Activated T-helper 17 cell treated with anti-CD3 and anti-CD28 coated beads, Interleukin-2, amount 50 U/mL, for 72 hours (primary cell): Measurements from ENCODE around the gene INTS6. TPM values are rescaled to one million over a fixed set of nuclear protein-coding genes. Genes with fewer than 3 reads are reported as not detected.

Experiments
- ATAC-seq: fragments of 150-1000 bp; cut with Tn5 transposase; replicated peaks from 2 replicates; pipeline ENCODE4 v1.10.0; 2021; ENCODE audit warnings: mild to moderate bottlenecking, moderate library complexity
- H3K27ac Mint-ChIP-seq: one replicate; pipeline ENCODE4 v1.8.0; 2022; ENCODE audit warnings: mixed read lengths
- H3K27me3 Mint-ChIP-seq: one replicate; pipeline ENCODE4 v1.8.0; 2022; ENCODE audit warnings: mixed read lengths
- H3K36me3 Mint-ChIP-seq: one replicate; pipeline ENCODE4 v1.8.0; 2022; ENCODE audit warnings: low read depth, mild to moderate bottlenecking, mixed read lengths
- H3K4me1 Mint-ChIP-seq: one replicate; pipeline ENCODE4 v1.8.0; 2022; ENCODE audit warnings: mixed read lengths
- H3K4me3 Mint-ChIP-seq: one replicate; pipeline ENCODE4 v1.8.0; 2022; ENCODE audit warnings: mild to moderate bottlenecking, mixed read lengths
- H3K9me3 Mint-ChIP-seq: one replicate; pipeline ENCODE4 v1.8.0; 2022; ENCODE audit warnings: mixed read lengths
- total RNA-seq, 2 donors: library from RNA; stranded (reverse); gene quantifications; one replicate each; pipeline ENCODE4 v1.2.3, GENCODE V29; 2022

The INTS6 gene, protein sequence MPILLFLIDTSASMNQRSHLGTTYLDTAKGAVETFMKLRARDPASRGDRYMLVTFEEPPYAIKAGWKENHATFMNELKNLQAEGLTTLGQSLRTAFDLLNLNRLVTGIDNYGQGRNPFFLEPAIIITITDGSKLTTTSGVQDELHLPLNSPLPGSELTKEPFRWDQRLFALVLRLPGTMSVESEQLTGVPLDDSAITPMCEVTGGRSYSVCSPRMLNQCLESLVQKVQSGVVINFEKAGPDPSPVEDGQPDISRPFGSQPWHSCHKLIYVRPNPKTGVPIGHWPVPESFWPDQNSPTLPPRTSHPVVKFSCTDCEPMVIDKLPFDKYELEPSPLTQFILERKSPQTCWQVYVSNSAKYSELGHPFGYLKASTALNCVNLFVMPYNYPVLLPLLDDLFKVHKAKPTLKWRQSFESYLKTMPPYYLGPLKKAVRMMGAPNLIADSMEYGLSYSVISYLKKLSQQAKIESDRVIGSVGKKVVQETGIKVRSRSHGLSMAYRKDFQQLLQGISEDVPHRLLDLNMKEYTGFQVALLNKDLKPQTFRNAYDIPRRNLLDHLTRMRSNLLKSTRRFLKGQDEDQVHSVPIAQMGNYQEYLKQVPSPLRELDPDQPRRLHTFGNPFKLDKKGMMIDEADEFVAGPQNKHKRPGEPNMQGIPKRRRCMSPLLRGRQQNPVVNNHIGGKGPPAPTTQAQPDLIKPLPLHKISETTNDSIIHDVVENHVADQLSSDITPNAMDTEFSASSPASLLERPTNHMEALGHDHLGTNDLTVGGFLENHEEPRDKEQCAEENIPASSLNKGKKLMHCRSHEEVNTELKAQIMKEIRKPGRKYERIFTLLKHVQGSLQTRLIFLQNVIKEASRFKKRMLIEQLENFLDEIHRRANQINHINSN
- total RNA-seq, result 10 to 100 TPM; 54.2 to 69.4 TPM

DNA sequence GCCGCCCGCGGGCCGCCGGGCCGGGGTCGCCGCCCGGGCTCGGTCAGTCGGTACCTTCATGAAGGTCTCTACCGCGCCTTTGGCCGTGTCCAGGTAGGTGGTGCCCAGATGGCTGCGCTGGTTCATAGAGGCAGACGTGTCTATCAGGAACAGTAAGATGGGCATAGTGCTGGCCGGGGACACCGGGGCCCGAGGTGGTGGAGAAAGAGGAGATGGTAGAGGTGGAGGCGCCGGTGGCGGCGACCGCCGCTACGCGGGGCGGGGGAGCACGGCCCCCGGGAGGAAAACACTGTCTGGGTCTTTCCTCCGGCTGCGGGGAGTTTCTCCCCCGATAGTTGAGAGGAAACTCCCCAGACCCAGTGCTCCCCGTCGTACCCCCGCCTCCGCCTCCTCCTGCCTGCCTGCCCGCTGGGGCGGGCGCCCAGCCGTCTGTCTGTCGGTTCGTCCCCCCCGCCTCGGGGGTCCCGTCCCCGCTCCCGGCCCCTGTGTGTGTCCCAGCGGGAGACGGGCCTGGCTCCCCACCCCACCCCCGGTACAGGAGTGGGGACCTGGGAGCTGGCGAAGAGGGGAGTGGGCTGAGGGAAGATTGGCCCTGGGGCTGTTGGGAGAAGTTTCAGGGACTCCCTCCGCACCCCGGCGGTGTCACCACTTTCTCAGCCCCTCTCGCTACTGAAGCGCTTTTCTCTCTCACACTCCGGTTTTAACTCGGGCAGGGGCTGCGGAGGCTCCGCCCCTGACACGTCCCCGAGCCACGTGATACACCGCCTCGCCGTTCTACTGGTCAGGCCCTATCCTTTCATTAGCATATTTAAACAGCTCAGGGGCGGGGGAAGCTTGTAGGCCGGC, at the start of gene INTS6:
TSS of gene INTS6 (minus strand) at position 676 of the 846 bp plus-strand sequence. CDS start at position 165, 511 bp downstream.
- no peaks in the 10 kb centered on the region for H3K9me3 Mint-ChIP-seq
- ATAC-seq, result peak; percentile 88
- H3K36me3 Mint-ChIP-seq, result peaks cover 90% of the 10 kb centered on the region
- H3K27ac Mint-ChIP-seq, result peak within 1 kb of the TSS; percentile 96
- no peaks in the 10 kb centered on the region for H3K27me3 Mint-ChIP-seq
- H3K4me3 Mint-ChIP-seq, result peak within 1 kb of the TSS; percentile 87
- peaks cover 22% of the 10 kb centered on the region for H3K4me1 Mint-ChIP-seq

DNA sequence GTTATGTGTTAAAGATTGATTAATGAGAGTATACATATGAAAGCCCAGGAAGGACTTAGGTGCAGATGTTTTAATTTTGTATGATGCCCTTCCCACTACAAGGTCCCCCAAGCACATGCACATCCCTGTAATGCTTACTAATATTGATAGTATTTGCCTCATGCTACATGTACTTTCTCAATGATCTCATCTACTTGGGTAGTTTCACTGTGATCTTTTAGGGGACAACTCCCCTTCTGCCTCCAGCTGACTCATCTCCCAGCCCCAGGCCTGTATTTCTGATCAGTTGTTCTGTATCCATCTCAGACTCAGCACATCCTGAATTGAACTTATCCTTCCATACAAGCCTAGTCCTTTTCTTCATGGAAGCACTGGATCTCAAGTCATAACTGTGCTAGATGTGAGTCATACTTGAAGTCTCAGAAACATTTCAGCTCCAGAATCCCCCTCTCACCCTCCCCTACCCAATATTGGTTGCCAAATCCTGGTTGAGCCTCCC, 49.4 kb upstream of the INTS6 start:
- H3K36me3 Mint-ChIP-seq, result no peaks in the 10 kb centered on the region
- ATAC-seq, result peak; percentile 96
- H3K4me1 Mint-ChIP-seq, result peaks cover 19% of the 10 kb centered on the region
- peak overlapping the region; percentile 47 for H3K4me3 Mint-ChIP-seq
- H3K27me3 Mint-ChIP-seq, result no peaks in the 10 kb centered on the region
- peak overlapping the region; percentile 82 for H3K27ac Mint-ChIP-seq
- H3K9me3 Mint-ChIP-seq, result no peaks in the 10 kb centered on the region

DNA sequence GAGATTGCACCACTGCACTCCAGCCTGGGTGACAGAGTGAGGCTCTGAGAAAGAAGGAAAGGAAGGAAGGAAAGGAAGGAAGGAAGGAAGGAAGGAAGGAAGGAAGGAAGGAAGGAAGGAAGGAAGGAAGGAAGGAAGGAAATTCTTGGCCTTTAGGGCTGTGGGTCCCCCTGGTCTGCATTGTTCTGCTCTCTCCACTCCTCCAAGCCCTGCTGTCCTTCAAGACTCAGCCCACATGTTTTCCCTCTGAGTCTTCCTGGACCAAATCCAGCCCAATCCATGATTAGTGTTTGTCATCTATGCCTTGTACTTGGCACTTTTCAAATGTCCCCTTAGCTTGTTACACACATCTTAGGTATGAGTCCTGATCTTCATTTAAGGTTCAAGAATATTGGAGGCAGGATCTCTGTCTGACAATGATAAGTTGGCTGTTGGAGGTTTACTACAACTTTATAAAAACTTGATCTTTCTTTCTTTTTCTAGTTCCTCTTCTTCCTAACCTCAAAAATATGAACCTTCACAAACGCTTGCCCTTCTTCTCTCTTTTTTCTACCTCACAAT, 48.8 kb upstream of the INTS6 start:
- H3K27ac Mint-ChIP-seq, result peak overlapping the region; percentile 82
- no peaks in the 10 kb centered on the region for H3K36me3 Mint-ChIP-seq
- H3K4me3 Mint-ChIP-seq, result peak overlapping the region; percentile 47
- no peaks in the 10 kb centered on the region for H3K27me3 Mint-ChIP-seq
- peaks cover 19% of the 10 kb centered on the region for H3K4me1 Mint-ChIP-seq
- no peak for ATAC-seq
- H3K9me3 Mint-ChIP-seq, result no peaks in the 10 kb centered on the region

DNA sequence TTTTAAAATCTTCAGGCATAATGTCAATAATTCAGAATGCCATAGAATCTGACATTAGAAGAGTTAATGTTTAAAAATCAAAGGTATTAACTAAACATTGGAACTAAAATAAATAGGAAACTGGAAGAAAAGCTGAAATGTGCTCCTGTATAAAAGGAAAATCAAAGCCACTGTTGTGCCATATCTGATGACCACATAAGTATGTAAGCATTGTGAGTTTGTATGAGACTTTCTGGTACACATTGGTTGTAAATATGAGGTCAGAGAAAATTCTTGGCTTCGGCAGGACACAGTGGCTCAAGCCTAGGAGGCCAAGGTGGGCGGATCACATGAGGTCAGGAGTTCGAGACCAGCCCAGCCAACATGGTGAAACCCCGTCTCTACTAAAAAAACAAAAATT, 48.3 kb upstream of the INTS6 start:
- no peaks in the 10 kb centered on the region for H3K27me3 Mint-ChIP-seq
- H3K4me1 Mint-ChIP-seq, result peaks cover 19% of the 10 kb centered on the region
- peak overlapping the region; percentile 82 for H3K27ac Mint-ChIP-seq
- H3K9me3 Mint-ChIP-seq, result no peaks in the 10 kb centered on the region
- peak overlapping the region; percentile 33 for H3K4me3 Mint-ChIP-seq
- H3K36me3 Mint-ChIP-seq, result no peaks in the 10 kb centered on the region
- ATAC-seq, result no peak

DNA sequence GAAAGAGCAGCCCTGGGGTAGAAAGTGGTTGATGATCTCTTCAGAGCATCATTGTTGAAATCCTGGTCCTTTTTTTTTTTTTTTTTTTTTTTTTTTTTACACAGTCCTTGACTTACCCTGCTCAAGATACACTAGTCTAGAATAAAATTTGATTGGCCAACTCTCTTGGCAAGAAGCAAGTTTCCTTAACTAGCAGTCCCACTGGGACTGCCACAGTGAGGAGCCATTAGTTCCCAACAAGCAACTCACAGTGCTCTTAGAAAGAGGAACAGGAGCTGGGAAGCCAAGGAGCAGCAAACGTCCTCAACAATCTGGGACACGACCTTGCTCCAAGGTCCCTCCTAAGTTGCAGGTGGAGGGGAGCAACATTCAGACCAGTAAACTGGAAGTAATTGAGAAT, 47.9 kb upstream of the INTS6 start:
- Mint-ChIP-seq H3K4me1 (peaks cover 19% of the 10 kb centered on the region), H3K9me3 (no peaks in the 10 kb centered on the region), H3K4me3 (peak overlapping the region; percentile 33), H3K36me3 (no peaks in the 10 kb centered on the region), H3K27ac (no peak overlapping the region), H3K27me3 (no peaks in the 10 kb centered on the region)
- ATAC-seq, result peak; percentile 36

DNA sequence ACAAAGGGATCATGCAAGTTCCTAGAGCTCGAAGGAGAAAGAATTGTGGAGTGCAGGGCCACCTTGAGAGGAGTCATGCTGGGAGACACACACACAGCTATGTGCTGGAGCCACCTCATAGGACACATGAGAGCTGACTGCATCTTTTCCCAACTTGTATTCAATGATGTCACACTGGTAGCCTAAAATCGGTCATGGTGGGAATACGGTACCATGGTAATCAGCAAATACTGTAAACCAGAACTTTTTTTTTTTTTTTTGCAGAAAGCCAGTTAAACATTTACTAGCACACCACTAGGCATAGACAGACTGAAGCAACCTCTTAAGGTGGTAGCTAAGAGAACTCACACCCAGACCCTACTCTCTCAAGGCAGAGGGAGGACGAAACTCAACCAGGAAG, 47.0 kb upstream of the INTS6 start:
- H3K36me3 Mint-ChIP-seq, result no peaks in the 10 kb centered on the region
- no peak overlapping the region for H3K27ac Mint-ChIP-seq
- ATAC-seq, result no peak
- no peaks in the 10 kb centered on the region for H3K27me3 Mint-ChIP-seq
- peaks cover 19% of the 10 kb centered on the region for H3K4me1 Mint-ChIP-seq
- H3K4me3 Mint-ChIP-seq, result no peak overlapping the region
- H3K9me3 Mint-ChIP-seq, result no peaks in the 10 kb centered on the region

DNA sequence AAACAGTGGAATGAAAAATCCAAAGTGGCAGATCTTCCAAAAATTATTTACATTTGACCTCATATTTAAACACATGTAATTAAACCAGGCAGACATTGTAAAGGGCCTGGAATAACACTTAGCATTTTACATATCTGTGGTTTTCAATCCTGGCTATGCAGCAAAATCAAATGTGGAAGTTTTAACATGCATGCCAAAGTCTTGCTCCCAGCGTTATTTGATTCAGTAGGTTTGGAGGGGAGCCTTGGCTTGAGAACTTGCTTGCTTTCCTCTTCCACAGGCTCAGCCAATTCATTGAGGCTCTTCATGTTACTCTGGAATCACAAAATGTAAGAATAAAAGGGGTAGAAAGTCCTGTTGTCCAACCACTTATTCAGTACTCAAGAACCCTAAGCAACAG, 42.5 kb upstream of the INTS6 start:
- Mint-ChIP-seq H3K36me3 (no peaks in the 10 kb centered on the region), H3K4me3 (no peak overlapping the region), H3K27ac (no peak overlapping the region), H3K9me3 (no peaks in the 10 kb centered on the region), H3K4me1 (peaks cover 5% of the 10 kb centered on the region), H3K27me3 (no peaks in the 10 kb centered on the region)
- no peak for ATAC-seq

DNA sequence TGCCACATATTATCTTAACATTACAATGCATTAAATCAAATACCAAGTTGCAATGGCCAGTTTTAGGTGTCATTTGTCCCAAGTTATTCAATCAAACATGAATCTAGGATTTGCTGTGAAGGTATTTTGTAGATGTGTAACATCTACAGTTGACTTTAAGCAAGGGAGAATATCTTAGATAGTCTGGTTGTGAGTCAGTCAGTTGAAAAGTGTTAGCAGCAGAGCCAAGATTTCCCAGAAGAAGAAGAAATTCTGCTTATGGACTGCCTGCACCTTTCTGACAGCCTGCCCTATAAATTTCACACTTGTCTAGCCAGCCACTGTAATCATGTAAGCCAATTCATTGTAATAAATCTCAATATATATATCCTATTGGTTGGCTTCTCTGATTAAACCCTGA, 41.3 kb upstream of the INTS6 start:
- Mint-ChIP-seq H3K4me1 (no peaks in the 10 kb centered on the region), H3K4me3 (no peak overlapping the region), H3K27ac (no peak overlapping the region), H3K9me3 (no peaks in the 10 kb centered on the region), H3K36me3 (no peaks in the 10 kb centered on the region), H3K27me3 (no peaks in the 10 kb centered on the region)
- ATAC-seq, result no peak

DNA sequence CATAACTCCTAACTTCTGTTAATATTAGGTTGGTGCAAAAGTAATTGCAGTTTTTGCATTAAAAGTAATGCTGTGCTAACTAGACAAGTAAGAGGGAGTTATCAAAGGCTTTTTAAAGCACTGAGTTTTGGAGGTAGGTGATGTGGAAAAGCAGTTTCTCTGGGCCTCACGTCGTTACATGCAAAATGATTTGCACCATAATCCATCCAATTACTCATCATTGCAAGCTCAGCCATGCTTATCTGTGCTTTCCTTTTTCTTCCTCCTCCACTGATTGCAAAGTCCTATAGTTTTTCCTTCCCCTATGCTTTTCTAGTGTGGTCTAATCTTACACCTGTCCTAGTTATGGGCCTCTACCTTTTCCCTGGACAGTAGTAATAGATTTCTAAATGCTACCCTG, 35.4 kb upstream of the INTS6 start:
- H3K4me3 Mint-ChIP-seq, result no peak overlapping the region
- no peak overlapping the region for H3K27ac Mint-ChIP-seq
- no peak for ATAC-seq
- H3K27me3 Mint-ChIP-seq, result no peaks in the 10 kb centered on the region
- H3K4me1 Mint-ChIP-seq, result no peaks in the 10 kb centered on the region
- H3K9me3 Mint-ChIP-seq, result no peaks in the 10 kb centered on the region
- H3K36me3 Mint-ChIP-seq, result no peaks in the 10 kb centered on the region

DNA sequence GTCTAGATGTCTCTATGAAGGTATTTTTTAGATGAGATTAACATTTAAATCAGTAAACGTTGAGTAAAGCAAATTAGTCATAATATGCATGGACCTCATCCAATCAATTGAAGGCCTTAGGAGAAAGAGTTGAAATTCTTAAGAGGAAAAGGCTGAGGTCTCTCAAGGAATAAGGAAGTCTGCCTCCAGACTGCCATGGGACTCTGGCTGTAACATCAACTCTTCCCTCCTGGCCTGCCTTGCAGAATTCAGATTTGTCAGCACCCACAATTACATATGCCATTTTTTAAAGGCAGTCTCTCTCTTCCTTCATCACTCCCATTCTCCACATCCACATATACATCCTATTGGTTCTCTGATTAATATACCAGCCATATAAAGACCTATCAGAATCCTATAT, 28.8 kb upstream of the INTS6 start:
- Mint-ChIP-seq H3K4me1 (no peaks in the 10 kb centered on the region), H3K27me3 (no peaks in the 10 kb centered on the region), H3K4me3 (no peak overlapping the region), H3K36me3 (no peaks in the 10 kb centered on the region), H3K27ac (no peak overlapping the region), H3K9me3 (no peaks in the 10 kb centered on the region)
- no peak for ATAC-seq

DNA sequence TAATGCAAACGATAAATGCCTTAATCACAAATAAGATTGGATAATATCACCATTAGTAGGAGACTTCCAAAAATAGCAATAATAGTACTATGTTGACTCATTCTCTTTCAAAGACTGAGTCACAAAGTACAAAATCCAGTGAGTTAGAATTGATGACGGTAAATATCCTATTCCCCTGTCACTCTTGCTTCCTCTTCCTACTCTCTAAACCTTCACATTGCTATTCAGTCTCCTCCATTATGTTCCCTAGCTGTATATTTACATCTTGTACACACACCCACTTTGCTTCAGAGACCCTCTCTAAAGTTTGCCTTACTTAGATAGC, 26.3 kb upstream of the INTS6 start:
- ATAC-seq, result peak; percentile 85
- Mint-ChIP-seq H3K4me3 (no peak overlapping the region), H3K27ac (no peak overlapping the region), H3K36me3 (no peaks in the 10 kb centered on the region), H3K27me3 (no peaks in the 10 kb centered on the region), H3K4me1 (no peaks in the 10 kb centered on the region), H3K9me3 (no peaks in the 10 kb centered on the region)

DNA sequence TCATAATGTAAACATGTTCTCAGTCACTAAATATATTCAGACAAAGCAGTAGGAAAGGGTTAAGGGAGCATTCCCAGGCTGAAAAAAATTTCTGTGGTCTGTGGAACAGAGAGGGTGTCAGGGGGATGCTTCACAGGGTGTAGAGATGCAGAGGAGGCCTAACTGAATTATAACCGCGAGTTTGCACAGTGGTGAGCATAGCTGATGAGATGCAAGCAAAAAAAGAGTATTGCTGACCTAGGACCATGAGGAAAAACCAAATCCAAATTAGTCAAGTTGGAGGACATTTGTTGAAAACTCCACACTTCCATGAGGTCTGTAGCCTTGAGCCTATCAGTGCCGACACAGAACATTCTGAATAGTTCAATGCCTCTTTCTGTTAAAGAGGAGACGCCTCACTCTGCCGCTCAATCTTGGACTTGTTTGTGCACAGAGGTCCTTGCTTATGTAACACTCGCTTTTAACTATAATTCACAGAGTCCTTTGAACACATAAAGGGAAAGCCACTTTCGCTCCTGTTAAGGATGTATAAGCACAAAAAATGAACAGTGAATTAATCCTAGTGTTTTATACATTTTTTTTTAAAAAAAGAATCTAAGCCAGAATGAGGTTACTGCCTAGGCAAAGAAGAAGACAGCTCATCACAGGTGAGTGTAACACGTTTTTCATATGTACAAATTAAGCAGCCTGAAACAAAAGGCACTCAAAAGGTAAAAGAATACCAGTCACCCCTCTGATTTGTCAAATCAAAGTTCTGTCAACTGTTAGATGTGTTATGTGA, 25.8 kb upstream of the INTS6 start:
- H3K4me3 Mint-ChIP-seq, result no peak overlapping the region
- no peak overlapping the region for H3K27ac Mint-ChIP-seq
- no peaks in the 10 kb centered on the region for H3K27me3 Mint-ChIP-seq
- H3K4me1 Mint-ChIP-seq, result no peaks in the 10 kb centered on the region
- peak; percentile 40 for ATAC-seq
- no peaks in the 10 kb centered on the region for H3K36me3 Mint-ChIP-seq
- H3K9me3 Mint-ChIP-seq, result no peaks in the 10 kb centered on the region

DNA sequence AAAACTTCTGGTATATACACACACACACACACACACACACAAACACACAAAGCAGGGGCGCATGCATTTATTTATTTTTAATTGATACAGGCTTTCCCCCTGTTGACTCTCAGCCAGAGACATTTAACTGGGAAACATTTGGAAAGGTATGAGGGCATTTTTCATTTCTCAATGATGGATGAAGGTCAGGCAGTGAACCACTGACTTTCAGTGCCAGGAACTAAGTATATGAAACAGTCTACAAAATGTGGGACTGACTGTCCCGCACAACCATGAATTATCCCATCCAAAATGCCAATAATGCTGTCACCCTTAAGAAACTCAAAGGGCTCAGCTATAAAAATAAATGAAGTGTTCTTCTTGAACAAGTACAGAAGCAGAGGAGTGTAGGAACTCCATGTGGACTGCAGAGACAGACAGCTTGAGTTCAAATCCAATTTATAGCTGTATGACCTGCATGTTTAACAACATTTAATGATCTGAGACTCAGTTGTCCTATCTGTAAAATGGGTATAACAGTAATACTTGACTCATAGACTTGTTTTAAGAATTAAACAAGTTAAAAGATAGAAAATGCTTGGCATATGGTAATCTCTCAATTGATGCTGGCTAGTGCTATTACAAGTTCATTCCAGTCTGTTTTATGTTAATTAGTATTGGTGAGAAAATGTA, 25.0 kb upstream of the INTS6 start:
- ATAC-seq, result no peak
- H3K4me3 Mint-ChIP-seq, result no peak overlapping the region
- H3K4me1 Mint-ChIP-seq, result no peaks in the 10 kb centered on the region
- H3K9me3 Mint-ChIP-seq, result no peaks in the 10 kb centered on the region
- no peak overlapping the region for H3K27ac Mint-ChIP-seq
- H3K27me3 Mint-ChIP-seq, result no peaks in the 10 kb centered on the region
- H3K36me3 Mint-ChIP-seq, result no peaks in the 10 kb centered on the region
